TTC549 (cell line): Measurements from ENCODE around the gene ANXA4.

Experiments
- FAIRE-seq: peaks from 2 replicates; lab custom pipeline; 2012; peaks lifted over from hg19 to GRCh38; lab: Jason Lieb, UNC

Gene ANXA4

GRCh38 chr2:69848186-69848790 is 106.4 kb downstream of the ANXA4 start:
- no peak for FAIRE-seq

GRCh38 chr2:69858261-69858660 is 116.3 kb downstream of the ANXA4 start:
- no peak for FAIRE-seq

GRCh38 chr2:69863298-69863697 is 121.4 kb downstream of the ANXA4 start:
- no peak for FAIRE-seq
